NCI-H446 (cell line): ENCODE data around the gene CTRB1.
"Not testable (repeated sequence)": the region's sequence is repeated elsewhere in the genome, so short reads cannot be mapped to it uniquely, and the experiment has no call there.

ENCODE experiments used
- DNase-seq, 2 experiments: peaks; one replicate each; lab custom pipeline; 2025; lab: John Stamatoyannopoulos, UW

The CTRB1 gene

DNA sequence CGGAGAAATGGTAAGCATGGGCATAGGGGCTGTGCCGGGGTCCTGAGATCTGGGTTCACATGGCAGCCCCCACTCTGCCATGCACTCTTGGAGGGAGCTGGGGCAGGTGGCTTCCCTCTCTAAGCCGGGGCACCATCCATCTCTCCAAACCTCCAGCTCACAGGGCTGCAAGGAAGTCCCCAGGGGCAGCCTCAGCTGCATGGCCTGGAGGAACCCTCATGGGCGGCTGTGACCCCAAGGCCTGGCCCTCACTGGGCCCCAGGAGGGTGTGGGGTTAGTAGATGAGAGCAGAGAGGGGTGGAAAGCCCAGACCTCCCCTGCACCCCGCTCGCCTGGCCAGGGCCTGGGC lies 14.4 kb upstream of the CTRB1 start:
- no peak for DNase-seq

DNA sequence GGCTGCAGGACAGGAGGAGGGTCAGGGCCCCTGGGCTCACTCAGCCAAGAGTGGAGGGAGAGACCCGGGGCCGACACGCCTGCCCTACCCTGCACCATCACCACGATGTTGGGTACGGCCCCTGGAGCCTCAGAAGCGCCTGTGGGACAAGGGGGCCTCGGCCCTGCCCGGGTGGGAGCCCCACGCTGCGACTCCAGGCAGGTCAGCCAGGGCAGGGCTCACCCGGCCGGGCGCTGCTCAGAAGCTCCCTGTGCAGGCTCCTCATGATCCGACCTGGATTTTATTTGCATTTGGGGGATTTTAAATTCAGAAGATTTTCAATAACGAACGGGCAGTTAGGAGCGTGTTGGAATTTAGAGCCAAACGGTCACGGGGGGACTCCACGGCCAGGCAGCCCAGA lies 13.9 kb upstream of the CTRB1 start:
- not testable (repeated sequence) for DNase-seq

DNA sequence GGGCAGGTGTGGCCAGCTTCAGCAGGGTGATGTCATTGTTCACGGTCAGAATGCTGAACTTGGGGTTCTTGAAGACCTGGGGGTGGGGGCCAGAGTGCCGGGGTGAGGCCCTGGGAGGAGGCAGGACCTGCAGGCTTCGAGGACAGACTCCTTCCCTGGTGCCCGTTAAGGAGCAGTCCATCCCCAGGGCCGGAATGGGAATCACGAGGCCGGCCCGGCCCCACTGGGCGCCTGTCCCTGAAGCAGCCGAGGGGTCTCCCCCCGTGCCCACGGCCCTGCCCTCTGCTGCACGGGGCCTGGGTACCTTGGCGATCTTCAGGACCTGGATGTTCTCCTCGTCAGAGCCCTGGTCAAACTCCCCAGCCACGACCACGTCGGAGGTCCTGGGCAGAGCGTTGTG lies 13.3 kb upstream of the CTRB1 start:
- not testable (repeated sequence) for DNase-seq

DNA sequence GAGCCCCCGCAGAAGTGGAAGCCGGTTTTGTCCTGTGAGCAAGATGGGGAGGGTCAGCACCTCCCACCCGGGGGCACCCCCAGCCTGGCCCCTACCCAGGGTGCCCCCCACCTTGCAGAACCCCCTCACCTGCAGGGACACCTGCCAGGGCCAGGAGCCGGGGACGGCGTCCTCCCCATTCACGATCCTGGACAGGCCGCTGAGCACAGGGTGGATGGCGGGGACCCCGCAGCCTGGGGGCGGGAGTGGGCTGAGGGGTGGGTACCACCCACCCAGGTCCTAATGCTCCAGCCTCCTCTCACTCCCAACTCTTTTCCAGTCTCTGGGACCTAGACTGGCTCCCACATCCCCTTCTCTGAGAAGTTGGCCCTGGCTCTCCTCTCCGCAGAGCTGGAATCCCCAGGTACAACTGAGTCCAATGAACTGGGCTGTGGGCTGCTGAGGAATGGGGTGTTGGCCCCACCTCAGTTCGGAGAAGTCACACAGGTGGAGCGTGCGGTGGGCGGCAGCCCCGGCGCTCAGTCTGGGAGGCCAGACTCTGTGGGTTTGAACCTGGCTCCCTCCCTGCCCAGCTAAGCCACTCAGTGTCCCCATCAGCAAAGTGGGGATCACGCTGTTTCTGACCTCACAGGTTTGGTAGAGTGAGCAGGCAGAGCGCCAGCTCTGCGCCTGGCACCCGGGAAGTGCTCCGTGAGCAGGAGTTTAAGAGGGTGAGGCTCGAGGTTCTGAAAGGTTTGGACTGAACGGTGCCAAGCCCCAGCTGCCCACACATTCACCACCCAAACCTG lies 12.6 kb upstream of the CTRB1 start:
- DNase-seq: not testable (repeated sequence)

DNA sequence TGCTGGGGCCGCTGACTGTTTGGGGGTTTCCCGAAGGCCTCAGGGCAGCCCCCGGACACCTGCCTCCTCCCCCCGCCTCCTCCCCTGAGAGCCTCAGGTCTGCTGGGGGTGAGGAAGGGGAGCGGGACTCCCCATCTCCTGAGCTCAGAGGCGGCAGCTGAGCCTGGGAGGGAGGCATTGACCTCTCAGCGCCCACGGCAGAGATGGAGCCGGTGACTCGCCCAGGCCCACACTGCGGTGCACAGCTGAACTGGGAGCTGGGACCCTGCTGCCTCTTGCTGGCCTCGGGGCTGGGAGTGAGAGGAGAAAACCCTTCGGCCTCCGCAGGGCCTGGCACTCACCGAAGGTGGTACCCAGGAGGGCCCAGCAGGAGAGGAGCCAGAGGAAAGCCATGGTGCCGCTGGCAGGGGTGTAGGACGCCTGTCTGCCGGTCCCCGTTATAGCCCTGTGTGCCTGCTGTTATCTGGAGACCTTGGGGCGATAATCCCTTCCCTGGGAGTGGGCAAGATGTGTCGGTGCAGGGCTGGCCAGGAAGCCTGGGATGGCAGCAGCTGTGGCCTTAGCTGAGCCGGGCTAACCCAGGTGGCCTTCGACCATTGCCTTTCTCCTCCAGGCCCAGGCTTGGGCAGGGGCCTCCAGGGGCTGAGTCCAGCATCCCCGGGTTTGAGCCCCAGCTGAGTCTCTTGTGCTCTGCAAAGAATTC lies 11.9 kb upstream of the CTRB1 start, which contains the start of gene CTRB2:
TSS of gene CTRB2 (minus strand) at position 413 of the 703 bp plus-strand sequence. CDS start at position 393, 20 bp downstream.
- no peak for DNase-seq

DNA sequence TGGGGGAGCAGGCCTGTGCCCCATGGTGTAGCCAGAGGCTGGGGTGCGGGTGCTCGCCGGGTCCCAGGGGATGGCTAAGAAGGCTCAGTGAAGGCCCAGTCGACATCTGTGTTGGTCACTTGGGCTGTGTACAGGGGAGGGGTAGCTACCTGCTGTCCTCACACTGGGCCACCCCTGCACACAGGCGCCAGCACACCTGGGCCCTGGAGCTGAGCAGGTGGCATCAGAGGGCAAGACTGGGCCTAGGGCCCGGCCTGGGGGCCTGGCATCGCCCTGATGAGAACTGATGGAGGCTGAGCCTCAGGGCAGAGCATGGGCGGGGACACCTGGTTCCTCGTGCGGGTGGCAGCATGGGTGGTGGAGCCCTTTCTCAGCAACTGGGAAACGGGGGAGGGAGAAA lies 11.0 kb upstream of the CTRB1 start:
- no peak for DNase-seq

DNA sequence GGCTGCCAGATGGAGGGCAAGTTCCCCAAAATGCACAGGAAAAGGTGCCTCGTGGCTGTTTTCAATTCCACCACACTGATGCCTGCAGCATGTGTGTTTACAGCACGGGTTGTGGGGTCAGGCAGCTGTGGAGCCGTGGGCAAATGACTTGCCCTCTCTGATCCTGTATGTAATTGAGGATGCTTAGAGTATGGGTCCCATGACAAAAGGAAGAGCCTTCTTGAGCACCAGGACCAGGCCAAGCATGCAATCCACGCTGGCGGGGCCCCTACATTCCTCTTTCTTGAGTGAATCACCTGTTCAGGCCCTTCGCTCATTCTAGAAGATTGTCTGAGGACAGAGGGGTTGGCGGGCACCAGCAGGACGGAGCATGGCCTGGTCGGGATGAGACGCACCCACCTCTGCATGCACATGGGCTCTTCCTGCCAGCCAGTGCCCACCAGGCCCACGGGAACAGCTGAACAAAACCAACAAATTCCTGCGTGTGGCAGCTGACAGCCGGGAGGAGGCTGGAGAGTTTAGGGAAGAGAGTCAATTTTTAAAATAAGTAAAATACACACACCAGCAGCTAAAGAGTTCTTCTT lies 10.5 kb upstream of the CTRB1 start:
- no peak for DNase-seq

DNA sequence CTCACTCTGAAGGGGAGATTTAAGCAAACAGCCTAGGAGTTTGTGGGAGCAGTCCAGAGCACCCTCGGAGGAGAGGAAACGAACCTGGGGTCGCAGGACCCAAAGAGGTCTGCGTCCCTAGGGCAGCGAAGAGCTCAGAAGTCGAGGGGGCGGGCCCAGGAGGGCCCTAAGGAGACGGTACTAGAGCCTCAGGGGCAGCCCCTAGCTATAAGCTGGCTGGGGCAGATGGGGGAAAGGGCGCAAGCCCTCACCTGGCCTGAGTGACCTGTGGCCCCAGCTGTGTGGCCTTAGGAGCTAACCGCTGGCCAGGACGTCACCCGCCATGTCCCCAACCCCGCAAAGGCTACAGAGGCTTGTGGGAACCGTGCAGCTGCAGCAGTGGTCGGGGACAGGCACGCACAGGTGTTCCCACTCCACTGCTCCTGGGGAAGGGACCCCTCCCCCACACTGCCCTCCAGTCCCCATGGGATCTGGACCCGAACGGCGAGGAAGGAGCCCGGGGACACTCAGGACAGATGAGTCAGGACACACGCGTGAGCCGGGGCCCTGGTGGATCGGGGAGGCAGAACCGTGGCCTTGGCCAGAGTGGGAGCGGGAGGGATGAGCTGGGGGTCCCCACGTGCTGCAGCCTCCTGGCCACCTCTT lies 9.8 kb upstream of the CTRB1 start:
- DNase-seq: no peak

DNA sequence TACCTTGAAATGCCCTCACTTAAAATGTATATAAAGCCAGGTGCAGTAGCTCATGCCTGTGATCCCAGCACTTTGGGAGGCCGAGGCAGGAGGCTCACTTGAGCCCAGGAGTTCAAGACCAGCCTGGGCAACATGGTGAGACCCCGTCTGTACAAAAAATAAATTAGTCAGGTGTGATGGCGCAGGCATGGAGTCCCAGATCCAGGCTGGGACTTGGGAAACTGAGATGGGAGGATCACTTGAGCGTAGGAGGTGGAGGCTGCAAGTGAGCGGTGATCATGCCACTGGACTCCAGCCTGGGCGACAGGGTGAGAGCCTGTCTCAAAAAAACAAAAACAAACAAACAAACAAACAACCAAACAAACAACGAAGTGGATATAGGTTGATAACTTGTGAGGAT lies 9.3 kb upstream of the CTRB1 start:
- DNase-seq: not testable (repeated sequence)

DNA sequence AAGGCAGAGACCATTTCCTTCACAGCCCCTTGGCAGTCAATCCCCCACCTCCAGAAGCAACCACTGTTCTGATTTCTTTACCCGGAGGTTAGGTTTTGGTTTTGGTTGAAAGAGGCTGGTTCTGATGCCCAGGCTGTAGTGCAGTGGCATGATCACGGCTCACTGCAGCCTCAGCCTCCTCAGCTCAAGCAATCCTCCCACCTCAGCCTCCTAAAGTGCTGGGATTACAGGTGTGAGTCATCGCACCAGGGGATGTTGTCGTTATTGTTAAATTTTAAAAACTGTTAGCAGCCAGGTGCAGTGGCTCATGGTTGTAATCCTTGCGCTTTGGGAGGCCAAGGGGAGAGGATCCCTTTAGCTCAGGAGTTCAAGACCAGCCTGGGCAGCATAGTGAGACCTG lies 8.8 kb upstream of the CTRB1 start:
- DNase-seq: no peak

DNA sequence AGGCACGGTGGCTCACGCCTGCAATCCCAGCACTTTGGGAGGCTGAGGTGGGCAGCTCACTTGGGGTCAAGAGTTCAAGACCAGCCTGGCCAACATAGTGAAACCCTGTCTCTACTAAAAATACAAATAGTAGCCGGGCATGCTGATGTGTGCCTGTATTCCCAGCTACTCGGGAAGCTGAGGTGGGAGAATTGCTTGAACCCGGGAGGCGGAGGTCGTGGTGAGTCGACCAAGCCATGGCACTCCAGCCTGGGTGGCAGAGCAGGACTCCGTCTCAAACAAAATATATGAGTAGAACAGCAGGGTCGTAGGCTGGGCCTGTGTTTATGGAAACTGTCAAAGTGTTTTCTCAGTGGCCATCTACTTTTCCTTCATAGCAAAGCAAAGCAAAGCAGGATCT lies 7.5 kb upstream of the CTRB1 start:
- DNase-seq: not testable (repeated sequence)

DNA sequence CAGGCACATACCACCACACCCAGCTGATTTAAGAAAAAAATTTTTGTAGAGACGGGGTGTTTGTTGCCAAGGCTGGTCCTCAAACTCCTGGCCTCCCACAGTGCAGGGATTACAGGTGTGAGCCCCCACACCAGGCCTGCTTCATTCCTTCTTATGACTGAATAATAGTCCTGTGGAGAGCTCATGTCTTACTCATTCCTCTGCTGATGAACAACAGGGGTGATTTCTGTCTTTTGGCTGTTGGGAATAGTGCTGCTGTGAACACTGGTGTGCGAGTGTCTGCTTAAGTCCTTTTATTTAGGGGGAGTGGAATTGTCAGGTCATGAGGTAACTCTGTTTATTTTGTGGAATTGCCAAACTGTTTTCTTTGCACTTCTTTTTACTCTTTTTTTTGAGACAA lies 2.7 kb upstream of the CTRB1 start:
- no peak for DNase-seq

DNA sequence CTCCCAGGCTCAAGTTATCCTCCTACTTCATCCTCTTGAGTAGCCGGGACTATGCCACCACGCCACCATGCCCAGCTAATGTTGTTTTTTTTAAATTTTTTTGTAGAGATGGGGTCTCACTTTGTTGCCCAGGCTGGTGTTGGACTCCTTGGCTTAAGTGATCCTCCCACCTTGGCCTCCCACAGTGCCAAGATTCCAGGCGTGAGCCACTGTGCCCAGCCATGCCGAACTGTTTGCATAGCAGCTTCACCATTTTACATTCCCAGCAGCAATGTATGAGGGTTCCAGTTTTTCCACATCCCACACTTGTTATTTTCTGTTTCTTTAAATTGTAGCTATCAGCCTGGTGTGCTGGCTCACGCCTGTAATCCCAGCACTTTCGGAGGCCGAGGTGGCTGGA lies 2.2 kb upstream of the CTRB1 start:
- DNase-seq: no peak

DNA sequence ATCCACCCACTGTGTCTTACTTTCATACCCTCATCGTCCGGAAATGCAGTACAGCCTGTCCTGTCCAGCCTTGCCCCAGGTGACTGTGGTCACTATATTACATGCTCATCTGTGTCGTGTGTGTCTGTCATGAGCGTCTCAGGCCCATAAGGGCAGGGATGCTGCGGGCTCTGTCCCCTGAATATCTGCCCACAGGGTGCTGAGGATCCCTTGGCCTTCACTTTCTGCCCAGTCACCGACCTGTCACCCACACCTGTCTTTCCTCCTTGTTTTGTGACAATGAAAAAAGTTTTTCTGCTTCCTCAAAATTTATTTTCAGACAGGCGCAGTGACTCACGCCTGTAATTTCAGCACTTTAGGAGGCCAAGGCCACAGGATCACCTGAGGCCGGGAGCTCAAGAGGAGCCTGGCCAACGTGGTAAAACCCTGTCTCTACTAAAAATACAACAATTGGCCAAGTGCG lies 1.4 kb upstream of the CTRB1 start:
- no peak for DNase-seq

DNA sequence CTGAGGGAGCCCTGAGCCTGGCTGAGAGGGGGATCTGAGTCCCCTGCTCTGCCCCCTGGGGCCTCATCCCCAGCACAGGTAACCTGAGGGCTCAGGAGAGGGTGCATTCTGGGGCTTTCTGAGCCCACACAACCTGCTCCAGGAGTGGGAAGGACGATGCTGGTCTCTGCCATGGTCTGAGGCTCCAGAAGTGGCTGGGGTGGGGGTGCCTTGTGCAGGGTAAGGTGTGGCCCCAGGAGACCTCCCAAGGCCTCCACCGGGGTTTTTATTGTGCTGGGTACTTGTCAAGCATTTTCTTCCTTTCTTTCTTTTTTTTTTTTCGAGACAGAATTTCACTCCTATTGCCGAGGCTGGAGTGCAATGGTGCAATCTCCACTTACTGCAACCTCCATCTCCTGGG lies 300 bp downstream of the CTRB1 start:
- DNase-seq: no peak

DNA sequence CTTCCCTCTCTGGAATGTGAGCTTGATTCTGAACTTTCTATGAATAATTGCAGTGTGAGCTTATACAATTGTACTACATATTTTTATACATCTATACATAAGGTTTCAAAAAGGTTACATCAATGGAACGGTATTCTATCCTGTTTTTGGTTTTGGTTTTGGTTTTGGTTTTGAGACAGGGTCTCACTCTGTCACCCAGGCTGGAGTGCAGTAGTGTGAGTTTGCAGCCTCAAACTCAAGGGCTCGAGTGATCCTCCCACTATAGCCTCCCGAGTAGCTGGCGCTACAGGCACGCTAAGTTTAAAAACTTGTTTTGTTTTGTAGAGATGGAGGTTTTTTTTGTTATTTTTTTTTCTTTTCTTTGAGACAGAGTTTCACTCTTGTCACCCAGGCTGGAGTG lies 1.1 kb downstream of the CTRB1 start:
- DNase-seq: no peak

DNA sequence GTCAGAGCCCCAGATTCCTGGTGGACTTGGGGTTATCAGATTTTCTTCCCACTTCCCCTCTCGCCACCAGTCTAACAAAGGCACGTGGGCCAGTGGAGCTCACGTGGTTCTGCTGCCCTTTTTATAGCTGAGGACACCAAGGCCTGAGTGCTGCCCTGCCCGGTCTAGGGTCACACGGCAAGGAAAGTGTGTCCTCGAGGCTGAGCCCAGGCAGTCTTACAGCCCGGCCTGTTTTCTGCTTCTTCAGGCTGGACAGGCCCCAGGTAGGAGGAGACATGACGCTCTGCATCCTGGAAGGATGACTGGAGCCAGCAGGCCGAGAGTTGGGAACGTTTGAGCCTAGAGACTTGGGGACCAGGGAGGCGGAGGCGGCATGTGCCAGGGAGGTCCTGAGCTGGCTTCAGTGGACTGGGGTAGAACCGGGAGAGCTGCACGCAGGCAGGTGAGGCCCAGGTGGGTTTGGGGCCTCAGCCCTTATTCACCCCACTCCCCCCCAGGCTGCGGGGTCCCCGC lies 3.5 kb downstream of the CTRB1 start:
- DNase-seq: no peak

DNA sequence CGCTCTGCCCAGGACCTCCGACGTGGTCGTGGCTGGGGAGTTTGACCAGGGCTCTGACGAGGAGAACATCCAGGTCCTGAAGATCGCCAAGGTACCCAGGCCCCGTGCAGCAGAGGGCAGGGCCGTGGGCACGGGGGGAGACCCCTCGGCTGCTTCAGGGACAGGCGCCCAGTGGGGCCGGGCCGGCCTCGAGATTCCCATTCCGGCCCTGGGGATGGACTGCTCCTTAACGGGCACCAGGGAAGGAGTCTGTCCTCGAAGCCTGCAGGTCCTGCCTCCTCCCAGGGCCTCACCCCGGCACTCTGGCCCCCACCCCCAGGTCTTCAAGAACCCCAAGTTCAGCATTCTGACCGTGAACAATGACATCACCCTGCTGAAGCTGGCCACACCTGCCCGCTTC lies 4.3 kb downstream of the CTRB1 start:
- not testable (repeated sequence) for DNase-seq

DNA sequence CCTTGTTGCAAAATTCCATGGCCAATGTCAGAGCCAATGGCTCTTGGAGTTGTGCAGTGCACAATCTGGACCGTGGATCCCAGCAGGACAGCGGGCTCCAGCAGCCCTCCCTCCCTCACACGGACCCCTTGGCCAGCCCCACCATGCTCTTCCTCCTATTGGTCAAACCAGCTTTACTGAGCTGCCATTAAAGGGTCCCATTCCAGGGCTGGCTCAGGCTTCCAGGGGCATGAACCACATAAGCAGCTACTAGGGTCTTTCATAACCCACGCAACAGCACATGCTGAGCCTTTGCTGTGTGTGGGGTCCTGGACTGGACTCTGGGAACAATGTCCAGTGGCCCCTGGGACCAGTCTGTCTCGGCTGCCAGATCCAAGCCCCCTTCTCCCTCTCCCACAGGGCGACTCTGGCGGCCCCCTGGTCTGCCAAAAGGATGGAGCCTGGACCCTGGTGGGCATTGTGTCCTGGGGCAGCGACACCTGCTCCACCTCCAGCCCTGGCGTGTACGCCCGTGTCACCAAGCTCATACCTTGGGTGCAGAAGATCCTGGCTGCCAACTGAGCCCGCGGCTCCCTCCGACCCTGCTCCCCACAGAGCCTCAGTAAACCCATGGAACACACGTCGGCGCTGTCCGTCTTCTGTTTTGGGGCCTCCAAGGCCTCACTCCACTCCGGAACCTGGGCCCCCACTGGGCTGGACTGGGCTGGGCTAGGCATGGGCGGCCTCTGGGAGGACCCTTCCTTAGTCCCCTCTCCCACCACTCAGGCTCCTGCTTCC lies 5.7 kb downstream of the CTRB1 start:
- no peak for DNase-seq

DNA sequence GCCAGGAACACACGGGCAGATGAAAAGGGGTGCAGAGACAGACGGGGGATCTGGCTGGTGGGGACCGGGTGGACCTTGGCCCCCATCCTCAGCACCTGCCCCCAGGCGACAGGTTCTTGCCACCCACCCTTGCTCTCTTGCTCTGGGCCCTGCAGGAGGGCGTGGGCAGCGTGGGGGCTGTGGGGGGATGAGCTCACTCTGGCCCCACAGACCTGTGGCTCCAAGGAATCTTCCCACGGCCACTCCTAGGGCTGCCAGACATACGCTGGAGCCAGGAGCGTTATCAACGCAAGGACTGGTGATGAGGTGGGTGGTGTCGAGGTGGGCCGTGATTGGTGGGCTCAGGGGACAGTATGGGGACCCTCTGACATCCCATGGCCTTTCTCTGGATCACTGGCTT lies 6.3 kb downstream of the CTRB1 start:
- no peak for DNase-seq

DNA sequence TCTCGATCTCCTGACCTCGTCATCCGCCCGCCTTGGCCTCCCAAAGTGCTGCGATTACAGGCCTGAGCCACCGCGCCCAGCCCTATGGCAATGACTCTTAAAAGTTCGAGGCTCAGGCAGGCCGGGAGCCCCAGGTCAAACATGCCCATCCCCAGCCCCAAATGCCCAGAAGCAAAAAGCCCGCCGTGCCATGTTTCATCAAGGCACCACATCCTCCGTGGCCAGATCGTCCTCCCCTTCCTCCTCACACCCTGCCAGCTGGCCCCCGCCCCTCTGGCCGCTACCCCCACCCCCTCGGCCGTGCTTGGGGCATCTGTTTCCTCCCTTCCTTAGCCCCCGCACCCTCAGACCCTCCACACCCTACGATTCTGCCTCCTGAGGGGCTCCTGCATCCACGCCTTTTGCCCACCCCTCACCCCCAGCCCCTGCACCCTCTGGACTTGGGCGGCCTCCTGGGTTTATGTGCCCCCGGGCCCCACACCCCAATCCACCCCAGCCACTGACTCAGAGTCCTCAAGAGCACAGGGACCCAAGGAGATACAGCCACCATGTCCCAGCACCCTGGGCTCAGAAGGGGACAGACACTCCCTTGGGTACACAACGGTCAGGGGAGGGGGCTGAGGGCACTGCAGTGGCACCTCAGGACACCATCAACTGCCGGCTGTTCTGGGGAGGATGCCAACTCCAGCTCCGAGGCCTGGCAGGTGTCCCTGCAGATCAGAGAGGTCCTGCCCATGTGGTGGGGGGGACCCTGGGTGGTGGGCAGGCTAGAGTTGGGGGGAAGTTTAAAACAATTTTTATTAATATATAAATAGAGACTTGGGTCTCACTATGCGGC lies 7.1 kb downstream of the CTRB1 start:
- no peak for DNase-seq
